Parathyroid adenoma (tissue), 2 donors: Measurements from ENCODE around the gene PCDHA12.

Experiments used
- H2AFZ ChIP-seq: fragments of 300-600 bp; sonication (generic); one replicate; pipeline ENCODE4 v1.7.0; 2017; ENCODE audit warnings: antibody characterized with exemption, mild to moderate bottlenecking
- H3K27ac ChIP-seq: fragments of 300-600 bp; sonication (generic); one replicate; pipeline ENCODE4 v1.7.0; 2017
- H3K27me3 ChIP-seq: fragments of 300-600 bp; sonication (generic); one replicate; pipeline ENCODE4 v1.7.0; 2017; ENCODE audit warnings: low read length; ENCODE audit not compliant: control insufficient read depth, insufficient read depth
- H3K36me3 ChIP-seq: fragments of 300-600 bp; sonication (generic); one replicate; pipeline ENCODE4 v1.7.0; 2017; ENCODE audit warnings: low read length; ENCODE audit not compliant: control insufficient read depth, insufficient read depth
- H3K4me1 ChIP-seq: fragments of 300-600 bp; sonication (generic); one replicate; pipeline ENCODE4 v1.7.0; 2017; ENCODE audit warnings: control low read depth
- H3K4me2 ChIP-seq: fragments of 300-600 bp; sonication (generic); one replicate; pipeline ENCODE4 v1.7.0; 2017; ENCODE audit warnings: low read length
- H3K4me3 ChIP-seq: fragments of 300-600 bp; sonication (generic); one replicate; pipeline ENCODE4 v1.7.0; 2017; ENCODE audit warnings: low read depth, low read length
- H3K79me2 ChIP-seq: fragments of 300-600 bp; sonication (generic); one replicate; pipeline ENCODE4 v1.7.0; 2017; ENCODE audit warnings: control low read depth
- H3K9ac ChIP-seq: fragments of 300-600 bp; sonication (generic); one replicate; pipeline ENCODE4 v1.7.0; 2017; ENCODE audit warnings: mild to moderate bottlenecking
- H3K9me3 ChIP-seq: fragments of 300-600 bp; sonication (generic); one replicate; pipeline ENCODE4 v1.7.0; 2017; ENCODE audit warnings: low read length; ENCODE audit not compliant: control insufficient read depth
- CTCF ChIP-seq: fragments of 300-600 bp; sonication (generic); IDR thresholded peaks from one replicate; pipeline ENCODE4 v1.7.0; 2017; ENCODE audit warnings: antibody characterized with exemption, mild to moderate bottlenecking
- donor health status: primary hyperparathyroidism.

The PCDHA12 gene

DNA sequence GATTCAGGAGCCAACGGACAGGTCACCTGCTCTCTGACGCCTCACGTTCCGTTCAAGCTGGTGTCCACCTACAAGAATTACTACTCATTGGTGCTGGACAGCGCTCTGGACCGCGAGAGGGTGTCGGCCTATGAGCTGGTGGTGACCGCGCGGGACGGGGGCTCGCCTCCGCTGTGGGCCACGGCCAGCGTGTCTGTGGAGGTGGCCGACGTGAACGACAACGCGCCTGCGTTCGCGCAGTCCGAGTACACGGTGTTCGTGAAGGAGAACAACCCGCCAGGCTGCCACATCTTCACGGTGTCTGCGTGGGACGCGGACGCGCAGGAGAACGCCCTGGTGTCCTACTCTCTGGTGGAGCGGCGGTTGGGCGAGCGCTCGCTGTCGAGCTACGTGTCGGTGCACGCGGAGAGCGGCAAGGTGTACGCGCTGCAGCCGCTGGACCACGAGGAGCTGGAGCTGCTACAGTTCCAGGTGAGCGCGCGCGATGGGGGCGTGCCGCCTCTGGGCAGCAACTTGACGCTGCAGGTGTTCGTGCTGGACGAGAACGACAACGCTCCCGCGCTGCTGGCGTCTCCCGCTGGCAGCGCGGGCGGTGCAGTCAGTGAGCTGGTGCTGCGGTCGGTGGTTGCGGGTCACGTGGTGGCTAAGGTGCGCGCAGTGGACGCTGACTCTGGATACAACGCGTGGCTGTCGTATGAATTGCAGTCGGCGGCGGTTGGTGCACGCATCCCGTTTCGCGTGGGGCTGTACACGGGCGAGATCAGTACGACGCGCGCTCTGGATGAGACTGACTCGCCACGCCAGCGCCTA, 17.7 kb upstream of the PCDHA12 start:
- Histone ChIP-seq H3K9me3 (no peaks in the 10 kb centered on the region), H3K4me2 (peak overlapping the region; percentile 65), H3K4me1 (no peaks in the 10 kb centered on the region), H3K36me3 (no peaks in the 10 kb centered on the region), H3K4me3 (peak overlapping the region; percentile 51), H2AFZ (no peak overlapping the region), H3K27ac (peak overlapping the region; percentile 96), H3K27me3 (no peaks in the 10 kb centered on the region), H3K9ac (no peak overlapping the region), H3K79me2 (peaks cover 3% of the 10 kb centered on the region)
- TF ChIP-seq CTCF: no peak

GRCh38 chr5:140857987-140858240, 17.2 kb upstream of the PCDHA12 start:
- Histone ChIP-seq H3K79me2 (peaks cover 3% of the 10 kb centered on the region), H3K9ac (no peak overlapping the region), H3K4me3 (no peak overlapping the region), H3K36me3 (no peaks in the 10 kb centered on the region), H3K27me3 (no peaks in the 10 kb centered on the region), H3K9me3 (no peaks in the 10 kb centered on the region), H3K27ac (no peak overlapping the region), H3K4me2 (no peak overlapping the region), H2AFZ (no peak overlapping the region), H3K4me1 (no peaks in the 10 kb centered on the region)
- no peak for TF ChIP-seq CTCF

- H3K27ac ChIP-seq: no peak overlapping the region
- no peak overlapping the region for H3K4me3 ChIP-seq
- TF ChIP-seq CTCF: no peak
These were observed 12.4 kb upstream of the PCDHA12 start for GRCh38 chr5:140862441-140863295.

DNA sequence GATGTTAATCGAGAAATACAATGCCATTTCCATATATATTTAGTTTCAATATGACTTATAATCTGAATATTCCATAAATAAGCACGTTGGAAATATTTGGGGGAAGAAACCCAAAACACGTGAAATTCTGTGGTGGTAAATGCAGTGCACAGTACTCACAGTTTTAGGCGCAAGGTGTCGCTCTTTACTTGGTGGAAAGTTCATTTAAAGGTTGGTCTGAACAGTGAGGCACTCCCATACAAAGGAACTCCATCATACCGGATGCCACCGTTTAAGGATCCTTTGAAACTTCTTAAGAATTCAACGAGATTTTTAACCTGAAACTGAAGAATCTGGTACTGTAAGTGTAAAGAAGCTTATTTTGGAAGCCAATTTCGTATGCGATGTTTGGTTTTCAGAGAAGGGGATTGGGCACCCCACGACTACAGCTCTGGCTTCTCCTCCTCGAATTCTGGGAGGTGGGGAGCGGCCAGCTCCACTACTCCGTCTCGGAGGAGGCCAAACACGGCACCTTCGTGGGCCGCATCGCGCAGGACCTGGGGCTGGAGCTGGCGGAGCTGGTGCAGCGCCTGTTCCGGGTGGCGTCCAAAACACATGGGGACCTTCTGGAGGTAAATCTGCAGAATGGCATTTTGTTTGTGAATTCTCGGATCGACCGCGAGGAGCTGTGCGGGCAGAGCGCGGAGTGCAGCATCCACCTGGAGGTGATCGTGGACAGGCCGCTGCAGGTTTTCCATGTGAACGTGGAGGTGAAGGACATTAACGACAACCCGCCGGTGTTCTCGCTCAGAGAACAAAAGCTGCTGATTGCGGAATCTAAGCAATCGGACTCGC, 6.2 kb upstream of the PCDHA12 start, which contains the start of gene PCDHA11:
Gene PCDHA11 (plus strand): TSS at position 237 of the 834 bp plus-strand sequence. CDS start 147 bp downstream, at position 384.
- TF ChIP-seq CTCF: peak; percentile 24
- Histone ChIP-seq H3K36me3 (no peaks in the 10 kb centered on the region), H3K27ac (peak within 1 kb of the TSS; percentile 4), H3K4me3 (peak within 1 kb of the TSS; percentile 3), H3K4me1 (no peaks in the 10 kb centered on the region), H2AFZ (no peak within 1 kb of the TSS), H3K4me2 (no peak within 1 kb of the TSS), H3K27me3 (no peaks in the 10 kb centered on the region), H3K9ac (no peak within 1 kb of the TSS), H3K9me3 (peaks cover 3% of the 10 kb centered on the region), H3K79me2 (no peaks in the 10 kb centered on the region)

More at GRCh38 chr5:140862441-140863295, 12.4 kb upstream of the PCDHA12 start:
- H3K9me3 ChIP-seq: no peaks in the 10 kb centered on the region
- no peak overlapping the region for H3K4me2 ChIP-seq
- no peaks in the 10 kb centered on the region for H3K4me1 ChIP-seq
- no peaks in the 10 kb centered on the region for H3K36me3 ChIP-seq
- no peak overlapping the region for H3K9ac ChIP-seq
- H3K27me3 ChIP-seq: no peaks in the 10 kb centered on the region
- peaks cover 3% of the 10 kb centered on the region for H3K79me2 ChIP-seq
- no peak overlapping the region for H2AFZ ChIP-seq
